T-cell (primary cell): ENCODE results near the gene DYNC2H1. TPM values are rescaled to one million over a fixed set of nuclear protein-coding genes. Genes with fewer than 3 reads are reported as not detected.

Experiments used
- ATAC-seq, 4 experiments: fragments of 200-7000 bp in 3 of 4; fragments of 150-1000 bp in 1 of 4; cut with Tn5 transposase; replicated peaks in 1 of 4; 1 replicate in 3 of 4; 2 replicates in 1 of 4; pipeline ENCODE4 v1.10.0; 2021; ENCODE audit warnings: moderate library complexity in 3 of 4, mild to moderate bottlenecking in 2 of 4, moderate number of reproducible peaks in 1 of 4
- CTCF ChIA-PET, 2 donors: fragments of 300-600 bp; sonication (Branson Sonifier 250); formaldehyde crosslinking; loops; one replicate each; lab custom pipeline; 2022; ENCODE audit warnings: antibody characterized with exemption in 2 of 2; lab: Charles Lee
- POLR2A ChIA-PET, 2 donors: fragments of 300-600 bp; sonication (Branson Sonifier 250); formaldehyde crosslinking; loops; one replicate each; lab custom pipeline; 2022; ENCODE audit warnings: antibody characterized with exemption in 2 of 2; lab: Charles Lee
- DNase-seq, 35 experiments: peaks; one replicate each; pipeline versions ENCODE4 v3.0.0 to v3.0.0-alpha.2; 2013 to 2023
- H3K27ac ChIP-seq: one replicate; pipeline ENCODE4 v1.5.1; 2013; ENCODE audit warnings: low read length
- H3K27me3 ChIP-seq, 2 experiments: replicated peaks in 1 of 2; 1 replicate in 1 of 2; 2 replicates in 1 of 2; pipeline versions ENCODE4 v1.6.1 to v1.7.0; 2013; ENCODE audit warnings: low read length in 1 of 2, mixed read lengths in 1 of 2; ENCODE audit not compliant: control insufficient read depth in 2 of 2, insufficient read depth in 2 of 2; ENCODE audit errors: extremely low read depth in 1 of 2
- H3K36me3 ChIP-seq, 2 donors: 1 replicate in 1 of 2; 2 replicates in 1 of 2; pipeline versions ENCODE4 v1.6.1 to v1.7.0; 2013; ENCODE audit warnings: low read length in 1 of 2; ENCODE audit not compliant: control insufficient read depth in 2 of 2, insufficient read depth in 1 of 2; ENCODE audit errors: extremely low read depth in 1 of 2
- H3K4me1 ChIP-seq, 2 experiments: 1 replicate in 1 of 2; 2 replicates in 1 of 2; pipeline versions ENCODE4 v1.6.1 to v1.7.0; 2013; ENCODE audit warnings: low read length in 2 of 2, mixed read lengths in 1 of 2; ENCODE audit not compliant: insufficient read depth in 2 of 2, control insufficient read depth in 1 of 2; ENCODE audit errors: extremely low read depth in 1 of 2
- H3K4me3 ChIP-seq, 2 donors: 1 replicate in 1 of 2; 2 replicates in 1 of 2; pipeline versions ENCODE4 v1.5.1 to v1.7.0; 2013; ENCODE audit warnings: mild to moderate bottlenecking in 2 of 2, low read length in 1 of 2, moderate library complexity in 1 of 2; ENCODE audit not compliant: control insufficient read depth in 1 of 2; ENCODE audit errors: extremely low read depth in 1 of 2
- H3K9me3 ChIP-seq: 2 replicates; pipeline ENCODE4 v1.7.0; 2013
- H3K27ac Mint-ChIP-seq, 2 donors: one replicate each; pipeline ENCODE4 v1.8.0; 2020 to 2021; ENCODE audit warnings: mild to moderate bottlenecking in 2 of 2, mixed read lengths in 2 of 2
- H3K27me3 Mint-ChIP-seq, 2 donors: one replicate each; pipeline ENCODE4 v1.8.0; 2021 to 2022; ENCODE audit warnings: mixed read lengths in 2 of 2
- H3K36me3 Mint-ChIP-seq: one replicate; pipeline ENCODE4 v1.8.0; 2021; ENCODE audit warnings: mixed read lengths
- H3K4me1 Mint-ChIP-seq, 3 donors: one replicate each; pipeline ENCODE4 v1.8.0; 2020 to 2022; ENCODE audit warnings: mixed read lengths in 3 of 3, mild to moderate bottlenecking in 1 of 3
- H3K4me3 Mint-ChIP-seq, 3 donors: one replicate each; pipeline ENCODE4 v1.8.0; 2020 to 2022; ENCODE audit warnings: mild to moderate bottlenecking in 3 of 3, mixed read lengths in 3 of 3, moderate library complexity in 3 of 3
- H3K9me3 Mint-ChIP-seq, 3 donors: one replicate each; pipeline ENCODE4 v1.8.0; 2020 to 2022; ENCODE audit warnings: mixed read lengths in 3 of 3
- WGBS: methylation state at CpG from one replicate; pipeline ENCODE4 v1.1.5; 2013; ENCODE audit warnings: missing lambda C conversion rate; ENCODE audit not compliant: insufficient coverage; 5-methylcytosine and 5-hydroxymethylcytosine counted together
- total RNA-seq, 35 experiments: library from RNA in 6 of 35; stranded (reverse) in 6 of 35; fragments of 120-200 nt in 1 of 35; gene quantifications; one replicate each; pipeline versions ENCODE4 v1.2.1 to v1.2.4 and lab custom pipeline; 2013 to 2026

The DYNC2H1 gene
- total RNA-seq (1 to 10 TPM; 2.6 to 4.4 (median 3.2) TPM), total RNA-seq (lab: John Stamatoyannopoulos, UW) (3.6 to 30.9 (median 14.3) reads per million in 29 experiments)
- 4.9 TPM for total RNA-seq (2013)

- POLR2A ChIA-PET: interaction anchor here (0.6 to 1.4 kb wide), 5 partner anchors 10 to 612 kb away, joined by 3 to 20 read pairs (median 4); partner anchors contain the start of gene DCUN1D5 (in 2 of the 2)
- no peaks in the 10 kb centered on the region for H3K27me3 ChIP-seq
- H3K9me3 ChIP-seq: no peaks in the 10 kb centered on the region
- H3K9me3 Mint-ChIP-seq: no peaks in the 10 kb centered on the region
- WGBS: under 1% methylated on average over 46 of the region's 53 CpGs
- peak within 1 kb of the TSS; percentile 69 to 70 for H3K4me3 ChIP-seq
- peak within 1 kb of the TSS; percentile 89 to 93 (median 91) for H3K4me3 Mint-ChIP-seq
- DNase-seq (peak; percentile 68 to 93 (median 81)), ATAC-seq (peak; percentile 95 to 96 (median 96))
- H3K36me3 ChIP-seq: no peaks in the 10 kb centered on the region
- peak within 1 kb of the TSS; percentile 57 for H3K27ac ChIP-seq
- peaks cover 0 to 4% of the 10 kb centered on the region in 2 donors for H3K27me3 Mint-ChIP-seq
- H3K4me1 Mint-ChIP-seq: peaks cover 14 to 19% (median 14%) of the 10 kb centered on the region in 3 donors
- peak within 1 kb of the TSS; percentile 90 for H3K27ac Mint-ChIP-seq
- H3K4me1 ChIP-seq: peaks cover 8 to 10% of the 10 kb centered on the region in 2 experiments
- H3K36me3 Mint-ChIP-seq: peaks cover 5% of the 10 kb centered on the region
- CTCF ChIA-PET: interaction anchor here (0.6 to 1.7 kb wide), 15 partner anchors 9 to 1195 kb away, joined by 3 to 17 read pairs (median 4); partner anchors contain the start of genes CEP126 (in 2 of the 2) and DCUN1D5 (in 2 of the 2)
Observed at GRCh38 chr11:103108933-103109817, at the start of gene DYNC2H1. TSS of gene DYNC2H1 (plus strand) at chr11:103109426. CDS start at chr11:103109575, 149 bp downstream.

DNA sequence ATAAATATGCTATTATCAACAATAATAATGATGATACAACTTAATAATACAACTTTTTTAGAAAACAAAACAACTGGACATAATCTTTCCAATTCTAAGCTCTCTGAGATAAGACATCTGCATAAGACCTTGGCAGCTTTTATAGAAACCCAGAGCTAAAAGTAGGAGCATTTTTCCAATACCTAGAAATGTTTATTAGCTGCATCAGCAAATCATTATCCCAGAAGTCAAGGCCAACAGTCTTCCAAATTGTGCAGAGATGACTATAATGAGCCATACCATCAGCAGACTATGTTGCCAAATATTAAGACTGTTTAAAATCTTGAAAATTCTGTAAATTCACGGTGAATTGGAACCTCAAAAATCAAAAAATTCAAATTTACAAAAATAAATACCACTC is 47.6 kb upstream of the DYNC2H1 start:
- H3K4me3 ChIP-seq: no peak overlapping the region
- Mint-ChIP-seq H3K4me3 (no peak overlapping the region), H3K27me3 (no peaks in the 10 kb centered on the region), H3K27ac (no peak overlapping the region), H3K4me1 (no peaks in the 10 kb centered on the region), H3K9me3 (no peaks in the 10 kb centered on the region), H3K36me3 (peaks cover 37% of the 10 kb centered on the region)
- CTCF ChIA-PET: interaction anchor here in 1 of 2 donors (0.7 kb wide), 2 partner anchors 274 to 600 kb away, joined by 4 to 5 read pairs; no protein-coding TSS in a partner anchor
- no peak for ATAC-seq
- peaks cover 0 to 40% of the 10 kb centered on the region in 2 donors for H3K36me3 ChIP-seq
- no peak overlapping the region for H3K27ac ChIP-seq
- no peak for DNase-seq
- H3K9me3 ChIP-seq: no peaks in the 10 kb centered on the region
- POLR2A ChIA-PET: no interaction called here
- H3K27me3 ChIP-seq: no peaks in the 10 kb centered on the region
- whole genome bisulfite sequencing: no CpG with 5 or more reads among the region's 1 CpG
- no peaks in the 10 kb centered on the region for H3K4me1 ChIP-seq

GRCh38 chr11:103067118-103067517 is 42.1 kb upstream of the DYNC2H1 start:
- no peaks in the 10 kb centered on the region for H3K27me3 Mint-ChIP-seq
- Histone ChIP-seq H3K27me3 (no peaks in the 10 kb centered on the region), H3K9me3 (no peaks in the 10 kb centered on the region), H3K36me3 (peaks cover 0 to 27% of the 10 kb centered on the region in 2 donors), H3K4me1 (peaks cover 4 to 9% of the 10 kb centered on the region in 2 experiments), H3K4me3 (no peak overlapping the region), H3K27ac (no peak overlapping the region)
- H3K4me1 Mint-ChIP-seq: peaks cover 31 to 43% (median 36%) of the 10 kb centered on the region in 3 donors
- no peak overlapping the region for H3K27ac Mint-ChIP-seq
- H3K4me3 Mint-ChIP-seq: no peak overlapping the region
- WGBS: no CpG with 5 or more reads among the region's 1 CpG
- peaks cover 28% of the 10 kb centered on the region for H3K36me3 Mint-ChIP-seq
- no peaks in the 10 kb centered on the region for H3K9me3 Mint-ChIP-seq
- DNase-seq (no peak), ATAC-seq (no peak)
- ChIA-PET POLR2A (no interaction called here), CTCF (no interaction called here)

- CTCF ChIA-PET: no interaction called here
- ATAC-seq (no peak), DNase-seq (no peak)
- Histone ChIP-seq H3K36me3 (peaks cover 0 to 11% of the 10 kb centered on the region in 2 donors), H3K4me3 (no peak overlapping the region), H3K4me1 (peaks cover 4 to 9% of the 10 kb centered on the region in 2 experiments), H3K27me3 (no peaks in the 10 kb centered on the region), H3K27ac (peak overlapping the region; percentile 39), H3K9me3 (no peaks in the 10 kb centered on the region)
- H3K27ac Mint-ChIP-seq: peak overlapping the region; percentile 62 to 78
- no CpG with 5 or more reads among the region's 2 CpGs for WGBS
- H3K4me1 Mint-ChIP-seq: peaks cover 31 to 47% (median 42%) of the 10 kb centered on the region in 3 donors
- H3K4me3 Mint-ChIP-seq: no peak overlapping the region
- peaks cover 35% of the 10 kb centered on the region for H3K36me3 Mint-ChIP-seq
- H3K9me3 Mint-ChIP-seq: no peaks in the 10 kb centered on the region
- POLR2A ChIA-PET: no interaction called here
- no peaks in the 10 kb centered on the region for H3K27me3 Mint-ChIP-seq
Observed at GRCh38 chr11:103069367-103069766, 39.9 kb upstream of the DYNC2H1 start.

GRCh38 chr11:103070142-103070541 is 39.1 kb upstream of the DYNC2H1 start:
- no peaks in the 10 kb centered on the region for H3K9me3 Mint-ChIP-seq
- peak overlapping the region in 2 of 3 donors; percentile 26 to 37 for H3K4me3 Mint-ChIP-seq
- ChIA-PET POLR2A (no interaction called here), CTCF (no interaction called here)
- peaks cover 31 to 47% (median 42%) of the 10 kb centered on the region in 3 donors for H3K4me1 Mint-ChIP-seq
- no peaks in the 10 kb centered on the region for H3K9me3 ChIP-seq
- H3K27me3 Mint-ChIP-seq: no peaks in the 10 kb centered on the region
- ATAC-seq (peak in 1 of 4 experiments; percentile 52), DNase-seq (peak in 1 of 35 experiments; percentile 11)
- peaks cover 39% of the 10 kb centered on the region for H3K36me3 Mint-ChIP-seq
- H3K36me3 ChIP-seq: peaks cover 0 to 9% of the 10 kb centered on the region in 2 donors
- peak overlapping the region; percentile 38 for H3K27ac ChIP-seq
- H3K4me1 ChIP-seq: peaks cover 4 to 9% of the 10 kb centered on the region in 2 experiments
- no peaks in the 10 kb centered on the region for H3K27me3 ChIP-seq
- peak overlapping the region; percentile 62 to 78 for H3K27ac Mint-ChIP-seq
- no peak overlapping the region for H3K4me3 ChIP-seq

- Mint-ChIP-seq H3K4me1 (peaks cover 31 to 47% (median 42%) of the 10 kb centered on the region in 3 donors), H3K36me3 (peaks cover 43% of the 10 kb centered on the region), H3K4me3 (no peak overlapping the region), H3K27ac (peak overlapping the region; percentile 62 to 78), H3K27me3 (no peaks in the 10 kb centered on the region), H3K9me3 (no peaks in the 10 kb centered on the region)
- Histone ChIP-seq H3K4me3 (no peak overlapping the region), H3K4me1 (peaks cover 4 to 9% of the 10 kb centered on the region in 2 experiments), H3K27ac (no peak overlapping the region), H3K27me3 (no peaks in the 10 kb centered on the region), H3K9me3 (no peaks in the 10 kb centered on the region), H3K36me3 (peaks cover 0 to 8% of the 10 kb centered on the region in 2 donors)
- ATAC-seq (no peak), DNase-seq (no peak)
- POLR2A ChIA-PET: no interaction called here
- CTCF ChIA-PET: no interaction called here
Observed at GRCh38 chr11:103071008-103071407, 38.2 kb upstream of the DYNC2H1 start.
